IMR-90 (cell line): Measurements from ENCODE around the gene ZNF670. TPM values are rescaled to one million over a fixed set of nuclear protein-coding genes. Genes with fewer than 3 reads are reported as not detected.

Experiments used
- ATAC-seq: fragments of 200-7000 bp; cut with Tn5 transposase; 2 replicates; pipeline ENCODE4 v1.9.1; 2020; ENCODE audit warnings: low read depth, mild to moderate bottlenecking, moderate library complexity
- BruUV-seq: library from RNA; stranded (reverse); fragments of 400-500 nt; replicated peaks from 2 replicates; lab custom pipeline; 2021; lab: Mats Ljungman, UMichigan
- CTCF ChIA-PET: fragments of 300-600 bp; formaldehyde crosslinking; extraction: SDS; loops from one replicate; lab custom pipeline; 2021; ENCODE audit warnings: antibody characterized with exemption; lab: Yijun Ruan, JAX
- POLR2A ChIA-PET: fragments of 300-600 bp; sonication (Branson Sonifier 250); formaldehyde crosslinking; loops from one replicate; lab custom pipeline; 2022; ENCODE audit warnings: antibody characterized with exemption; ENCODE audit not compliant: unreplicated experiment; lab: Charles Lee
- DNase-seq: peaks from one replicate; pipeline ENCODE4 v3.0.0; 2013
- H2AFZ ChIP-seq: replicated peaks from 2 replicates; pipeline ENCODE3; 2013; ENCODE audit warnings: low read length, mild to moderate bottlenecking; ENCODE audit not compliant: poor library complexity
- H2AK5ac ChIP-seq: 2 replicates; pipeline ENCODE4 v1.6.1; 2013; ENCODE audit warnings: low read depth, low read length, inconsistent platforms
- H2AK9ac ChIP-seq: replicated peaks from 2 replicates; pipeline ENCODE3; 2013; ENCODE audit warnings: mild to moderate bottlenecking, low read depth, low read length, moderate library complexity; ENCODE audit not compliant: poor library complexity
- H2BK120ac ChIP-seq: 2 replicates; pipeline ENCODE4 v1.6.1; 2013; ENCODE audit warnings: low read depth, low read length, inconsistent platforms
- H2BK15ac ChIP-seq: 3 replicates; pipeline ENCODE4 v1.6.1; 2013; ENCODE audit warnings: low read depth, low read length, inconsistent platforms
- H2BK20ac ChIP-seq: 2 replicates; pipeline ENCODE4 v1.6.1; 2013; ENCODE audit warnings: low read depth, mild to moderate bottlenecking, inconsistent platforms, low read length, moderate library complexity
- H2BK5ac ChIP-seq: 2 replicates; pipeline ENCODE4 v1.6.1; 2013; ENCODE audit warnings: mild to moderate bottlenecking, low read depth, low read length, inconsistent platforms; ENCODE audit not compliant: poor library complexity, severe bottlenecking
- H3K14ac ChIP-seq: replicated peaks from 2 replicates; pipeline ENCODE4 v1.6.1; 2013; ENCODE audit warnings: low read depth, low read length, inconsistent platforms
- H3K18ac ChIP-seq: 2 replicates; pipeline ENCODE4 v1.6.1; 2013; ENCODE audit warnings: low read depth, low read length, control low read depth
- H3K23ac ChIP-seq: 2 replicates; pipeline ENCODE4 v1.6.1; 2013; ENCODE audit warnings: low read depth, low read length, inconsistent platforms
- H3K27ac ChIP-seq: 2 replicates; pipeline ENCODE4 v1.5.1; 2013; ENCODE audit warnings: mild to moderate bottlenecking, control low read depth, low read length; ENCODE audit not compliant: insufficient read depth
- H3K27me3 ChIP-seq: 2 replicates; pipeline ENCODE4 v1.6.1; 2013; ENCODE audit warnings: low read length; ENCODE audit not compliant: control insufficient read depth, insufficient read depth
- H3K36me3 ChIP-seq: 2 replicates; pipeline ENCODE4 v1.6.1; 2013; ENCODE audit warnings: low read length, mixed read lengths; ENCODE audit not compliant: control insufficient read depth, insufficient read depth
- H3K4ac ChIP-seq: 2 replicates; pipeline ENCODE4 v1.6.1; 2013; ENCODE audit warnings: low read depth, low read length, inconsistent platforms
- H3K4me1 ChIP-seq: 2 replicates; pipeline ENCODE4 v1.6.1; 2013; ENCODE audit warnings: low read length, mixed read lengths; ENCODE audit not compliant: control insufficient read depth, insufficient read depth
- H3K4me2 ChIP-seq: 2 replicates; pipeline ENCODE4 v1.6.1; 2013; ENCODE audit warnings: low read depth, mild to moderate bottlenecking, control low read depth, low read length, moderate library complexity
- H3K4me3 ChIP-seq: 2 replicates; pipeline ENCODE4 v1.5.1; 2013; ENCODE audit warnings: low read depth, mild to moderate bottlenecking, control low read depth, low read length, moderate library complexity; ENCODE audit not compliant: insufficient read depth
- H3K56ac ChIP-seq: 2 replicates; pipeline ENCODE4 v1.6.1; 2013; ENCODE audit warnings: low read length, inconsistent platforms; ENCODE audit not compliant: insufficient read depth; ENCODE audit errors: extremely low read depth
- H3K79me1 ChIP-seq, 2 experiments: 2 replicates each; pipeline ENCODE4 v1.6.1; 2013; ENCODE audit warnings: low read length in 2 of 2, inconsistent platforms in 1 of 2, low read depth in 1 of 2
- H3K9ac ChIP-seq: 2 replicates; pipeline ENCODE4 v1.6.1; 2013; ENCODE audit warnings: low read depth, low read length, control low read depth
- H3K9me1 ChIP-seq: 2 replicates; pipeline ENCODE4 v1.6.1; 2013; ENCODE audit warnings: low read length, inconsistent platforms; ENCODE audit not compliant: insufficient read depth
- H3K9me3 ChIP-seq: 2 replicates; pipeline ENCODE4 v1.6.1; 2013; ENCODE audit warnings: low read length; ENCODE audit not compliant: control insufficient read depth, insufficient read depth
- H4K20me1 ChIP-seq: 2 replicates; pipeline ENCODE4 v1.6.1; 2013; ENCODE audit warnings: low read length, inconsistent platforms; ENCODE audit not compliant: insufficient read depth
- H4K5ac ChIP-seq: 2 replicates; pipeline ENCODE4 v1.6.1; 2013; ENCODE audit warnings: mild to moderate bottlenecking, low read depth, low read length, control low read depth
- H4K8ac ChIP-seq, 2 experiments: 2 replicates each; pipeline ENCODE4 v1.6.1; 2013; ENCODE audit warnings: low read depth in 2 of 2, low read length in 2 of 2, control low read depth in 1 of 2, inconsistent platforms in 1 of 2
- H4K91ac ChIP-seq: 2 replicates; pipeline ENCODE4 v1.6.1; 2013; ENCODE audit warnings: low read depth, low read length, inconsistent platforms; ENCODE audit not compliant: insufficient read depth
- CHD1 ChIP-seq: IDR thresholded peaks from 2 replicates; pipeline ENCODE4 v1.6.1; 2012; ENCODE audit warnings: low read depth, low read length, improper control_type of control experiment
- NFE2L2 ChIP-seq: fragments of 150-350 bp; IDR thresholded peaks from 2 replicates; pipeline ENCODE4 v1.6.1; 2016; ENCODE audit warnings: low read depth, mild to moderate bottlenecking, low read length
- RAD21 ChIP-seq: IDR thresholded peaks from 2 replicates; pipeline ENCODE4 v1.6.1; 2012; ENCODE audit warnings: low read length, improper control_type of control experiment
- WGBS, 2 experiments: methylation state at CpG; one replicate each; pipeline versions ENCODE4 v1.1.5 to v1.1.7; 2013; ENCODE audit warnings: missing lambda C conversion rate in 2 of 2; ENCODE audit not compliant: insufficient read length in 1 of 2; ENCODE audit errors: extremely low coverage in 2 of 2; 5-methylcytosine and 5-hydroxymethylcytosine counted together
- dilution Hi-C: fragments of 300-500 bp; cut with HindIII; formaldehyde crosslinking; loops from one replicate; pipeline ENCODE4 v1.14.3; 2018; ENCODE audit warnings: low sequenced_read_pairs; ENCODE audit not compliant: unreplicated experiment
- in situ Hi-C: fragments of 300-500 bp; cut with MboI; formaldehyde crosslinking; loops from 3 replicates; pipeline ENCODE4 v1.14.3; 2019; ENCODE audit warnings: low sequenced_read_pairs, inconsistent platforms, mixed read lengths
- intact Hi-C: fragments of 100-400 bp; cut with micrococcal nuclease; formaldehyde crosslinking; loops from 2 replicates; pipeline ENCODE4 v1.10.0; 2022
- polyA plus RNA-seq, 3 experiments: library from polyadenylated mRNA; depleted of rRNA; stranded (reverse); fragments of >200 nt; gene quantifications; 2 replicates each; pipeline ENCODE4 v1.2.3, GENCODE V29; 2012; ENCODE audit warnings: low replicate concordance in 1 of 3
- total RNA-seq: library from RNA; depleted of rRNA; stranded (reverse); fragments of >200 nt; gene quantifications from 2 replicates; pipeline ENCODE4 v1.2.3, GENCODE V29; 2012

The ZNF670 gene
- total and polyA plus RNA-seq, 2 of the 4 experiments (the other 2 are of a cell fraction), result 1.8 to 4.5 TPM

DNA sequence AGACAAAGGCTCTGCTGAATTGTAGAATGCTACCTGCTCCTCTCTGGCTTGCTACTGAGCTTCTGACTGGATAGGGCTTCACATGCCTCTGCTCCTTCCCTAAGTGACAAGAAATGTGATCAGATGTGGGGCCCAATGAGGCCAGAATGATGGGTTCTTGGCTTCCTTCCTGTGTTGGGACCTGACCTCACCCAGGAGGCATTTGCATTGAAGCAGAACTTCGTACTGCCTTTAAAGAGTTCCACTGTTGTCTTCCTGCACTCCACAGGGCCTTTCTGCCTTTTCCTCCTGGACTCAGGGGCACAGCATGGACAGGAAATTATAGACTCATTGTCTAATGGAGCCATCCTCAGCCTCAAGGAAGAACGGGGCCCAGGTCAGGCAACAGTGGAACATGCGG lies 14.3 kb downstream of the ZNF670 start:
- Histone ChIP-seq H3K4me2 (no peak overlapping the region), H3K9ac (no peak overlapping the region), H2AFZ (no peak overlapping the region), H3K9me3 (peaks cover 8% of the 10 kb centered on the region; the same call in 1 of the 2 replicates), H3K4me3 (no peak overlapping the region), H4K8ac (no peak overlapping the region), H3K79me1 (peaks cover 16 to 26% of the 10 kb centered on the region in 2 experiments; a peak in 3 of 4 replicates), H4K91ac (no peak overlapping the region), H3K14ac (no peak overlapping the region), H2BK15ac (no peak overlapping the region), H4K20me1 (no peaks in the 10 kb centered on the region; the same call in 1 of the 2 replicates), H3K4me1 (no peaks in the 10 kb centered on the region), H3K27me3 (no peaks in the 10 kb centered on the region), H3K23ac (no peak overlapping the region), H2BK120ac (no peak overlapping the region), H2AK5ac (no peak overlapping the region), H3K4ac (no peak overlapping the region), H4K5ac (no peak overlapping the region), H3K56ac (no peak overlapping the region), H3K36me3 (no peaks in the 10 kb centered on the region), H3K9me1 (no peaks in the 10 kb centered on the region), H2AK9ac (no peak overlapping the region), H2BK5ac (no peak overlapping the region), H3K18ac (no peak overlapping the region), H2BK20ac (no peak overlapping the region), H3K27ac (no peak overlapping the region)
- CTCF ChIA-PET, result no interaction called here
- 100% methylated on average over 1 of the region's 3 CpGs; no CpG with 5 or more reads in 1 of the 2 experiments for WGBS, 2 experiments
- intact Hi-C loops, result no loop called here
- in situ Hi-C loops, result no loop called here
- dilution Hi-C loops, result no loop called here
- BruUV-seq, result no TSS peak
- POLR2A ChIA-PET, result no interaction called here
- no peak for ATAC-seq
- TF ChIP-seq NFE2L2 (no peak), RAD21 (no peak), CHD1 (no peak)
- DNase-seq, result no peak
